ENCODE measurements around the gene EPOP. TPM values are rescaled to one million over a fixed set of nuclear protein-coding genes. Genes with fewer than 3 reads are reported as not detected.
A peak's percentile ranks its signal among the peaks of the same experiment; 100 is the strongest.

Gene EPOP
- total and polyA plus RNA-seq, 2 experiments from 2014 or later: 2.0 to 13.4 TPM

DNA sequence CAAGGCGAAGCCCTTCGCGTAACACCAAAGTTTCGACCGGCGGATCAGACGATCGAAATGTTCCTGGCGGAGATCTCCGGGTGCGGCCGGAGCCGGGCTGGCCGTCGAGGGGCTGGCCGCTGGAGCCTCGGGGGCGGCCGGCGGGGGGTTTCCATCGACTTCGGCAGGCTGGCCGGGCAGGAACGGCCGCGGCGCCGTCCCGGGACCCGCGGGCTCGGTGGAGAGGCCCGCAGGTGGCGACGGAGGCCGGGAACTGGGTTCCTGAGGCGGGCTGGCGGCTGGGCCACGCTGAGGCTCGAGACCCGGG lies 1.1 kb downstream of the EPOP start:
- TF ChIP-seq, protein P1, sequence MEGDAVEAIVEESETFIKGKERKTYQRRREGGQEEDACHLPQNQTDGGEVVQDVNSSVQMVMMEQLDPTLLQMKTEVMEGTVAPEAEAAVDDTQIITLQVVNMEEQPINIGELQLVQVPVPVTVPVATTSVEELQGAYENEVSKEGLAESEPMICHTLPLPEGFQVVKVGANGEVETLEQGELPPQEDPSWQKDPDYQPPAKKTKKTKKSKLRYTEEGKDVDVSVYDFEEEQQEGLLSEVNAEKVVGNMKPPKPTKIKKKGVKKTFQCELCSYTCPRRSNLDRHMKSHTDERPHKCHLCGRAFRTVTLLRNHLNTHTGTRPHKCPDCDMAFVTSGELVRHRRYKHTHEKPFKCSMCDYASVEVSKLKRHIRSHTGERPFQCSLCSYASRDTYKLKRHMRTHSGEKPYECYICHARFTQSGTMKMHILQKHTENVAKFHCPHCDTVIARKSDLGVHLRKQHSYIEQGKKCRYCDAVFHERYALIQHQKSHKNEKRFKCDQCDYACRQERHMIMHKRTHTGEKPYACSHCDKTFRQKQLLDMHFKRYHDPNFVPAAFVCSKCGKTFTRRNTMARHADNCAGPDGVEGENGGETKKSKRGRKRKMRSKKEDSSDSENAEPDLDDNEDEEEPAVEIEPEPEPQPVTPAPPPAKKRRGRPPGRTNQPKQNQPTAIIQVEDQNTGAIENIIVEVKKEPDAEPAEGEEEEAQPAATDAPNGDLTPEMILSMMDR (IDR thresholded peaks at IDR 0.05; ENCODE audit: low read depth, low read length): no peak
- H3K4me3 ChIP-seq: peak overlapping the region; percentile 54
- H3K9me3 ChIP-seq (ENCODE audit: low read depth): no peaks in the 10 kb centered on the region
- DNase-seq (ENCODE audit: low read depth in 1 of 2, low spot score in 1 of 2): peak; percentile 25 to 51
- no peak overlapping the region for H3K27ac ChIP-seq
- H3K36me3 ChIP-seq: no peaks in the 10 kb centered on the region
- H3K4me1 ChIP-seq (ENCODE audit: low read depth): peaks cover 11% of the 10 kb centered on the region
- peaks cover 59% of the 10 kb centered on the region for H3K27me3 ChIP-seq

DNA sequence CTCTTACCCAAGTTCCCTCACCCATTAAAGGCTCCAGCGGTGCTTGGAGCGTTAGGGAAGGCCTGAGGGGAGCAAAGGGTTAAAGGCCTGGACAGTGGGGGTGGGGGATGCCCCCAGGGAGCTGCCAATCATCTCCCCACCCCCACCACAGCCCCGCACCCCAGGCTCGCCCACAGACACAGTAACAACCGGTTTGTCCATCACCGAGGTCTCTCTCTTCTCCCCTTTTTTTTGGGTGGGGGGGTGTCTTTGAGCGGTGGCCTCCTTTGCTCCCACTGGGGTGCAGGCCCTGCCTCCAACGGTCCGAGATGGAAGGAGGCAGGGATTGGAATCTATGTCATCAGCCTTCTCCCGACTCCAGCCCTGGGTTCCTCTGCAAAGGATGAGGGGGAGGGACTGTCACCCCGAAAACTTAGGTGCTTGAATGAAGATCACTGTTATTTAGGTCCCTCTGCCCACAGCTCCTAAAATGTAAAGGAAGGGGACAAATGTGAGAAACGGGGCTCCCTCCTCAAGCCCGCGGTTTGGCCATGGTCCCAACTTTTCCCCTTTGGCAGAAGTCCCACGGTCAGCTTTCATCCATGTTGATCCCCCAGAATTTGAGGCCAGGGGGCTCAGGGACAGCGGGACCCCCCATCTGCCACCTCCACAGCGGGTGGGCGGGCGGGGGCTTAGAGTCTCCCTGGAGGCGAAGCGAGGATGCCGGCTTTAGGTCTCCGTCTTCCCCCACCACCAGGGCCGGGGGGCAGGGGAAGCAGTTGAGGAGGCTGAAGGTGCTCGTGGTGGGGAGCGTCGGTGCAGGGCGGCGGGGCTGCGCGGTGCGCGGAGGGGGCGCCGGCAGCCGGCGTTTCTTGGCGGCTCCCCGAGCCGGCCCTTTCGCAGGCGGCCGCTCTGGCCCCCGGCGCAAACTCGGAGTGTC lies 1.7 kb downstream of the EPOP start:
- TF ChIP-seq, protein P1 (IDR thresholded peaks at IDR 0.05; ENCODE audit: low read depth, low read length): no peak
- H3K9me3 ChIP-seq (ENCODE audit: low read depth): no peaks in the 10 kb centered on the region
- peak overlapping the region; percentile 54 for H3K4me3 ChIP-seq
- DNase-seq (ENCODE audit: low read depth in 1 of 2, low spot score in 1 of 2): no peak
- H3K27ac ChIP-seq: no peak overlapping the region
- no peaks in the 10 kb centered on the region for H3K36me3 ChIP-seq
- H3K4me1 ChIP-seq (ENCODE audit: low read depth): peaks cover 11% of the 10 kb centered on the region
- peaks cover 65% of the 10 kb centered on the region for H3K27me3 ChIP-seq

DNA sequence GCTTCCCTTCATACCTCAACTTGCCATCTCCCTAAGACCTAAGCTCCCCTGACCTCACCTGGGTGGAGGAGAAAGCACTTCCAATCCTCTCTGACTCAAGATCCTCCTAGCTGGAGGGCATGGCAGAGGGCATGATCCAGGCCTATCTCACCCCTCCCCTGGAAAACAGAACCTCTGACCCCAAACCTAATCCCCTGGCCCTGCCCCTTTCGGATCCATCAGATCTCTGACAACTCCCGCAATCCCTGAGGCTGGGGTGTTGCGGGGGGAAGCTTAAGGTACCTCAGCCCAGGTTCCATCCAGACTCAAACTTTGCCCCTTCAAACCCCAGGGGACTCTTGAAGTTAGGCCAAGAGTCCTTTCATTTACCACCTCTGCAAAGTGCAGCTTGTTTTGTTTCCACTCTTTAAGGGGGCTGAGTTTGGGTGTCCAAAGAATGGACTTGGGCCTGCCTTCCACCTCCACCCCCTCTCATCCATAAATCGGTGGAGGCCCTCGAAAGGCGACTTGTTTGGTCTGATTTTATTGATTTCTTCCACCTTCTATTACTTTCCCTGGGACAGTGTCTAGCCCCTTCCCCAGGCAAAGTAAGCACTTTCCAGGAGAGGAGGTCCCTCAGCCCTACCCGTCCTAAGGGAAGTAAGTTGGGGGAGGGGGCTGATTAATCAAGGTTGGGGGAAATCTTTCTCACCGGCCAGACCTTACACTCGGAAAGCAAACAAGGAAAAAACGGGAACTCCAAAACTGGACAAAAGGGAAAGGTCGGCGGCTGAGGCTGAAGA lies 2.6 kb downstream of the EPOP start:
- H3K9me3 ChIP-seq (ENCODE audit: low read depth): no peaks in the 10 kb centered on the region
- H3K27ac ChIP-seq: no peak overlapping the region
- no peaks in the 10 kb centered on the region for H3K36me3 ChIP-seq
- H3K4me1 ChIP-seq (ENCODE audit: low read depth): peaks cover 11% of the 10 kb centered on the region
- DNase-seq (ENCODE audit: low read depth in 1 of 2, low spot score in 1 of 2): peak in 1 of 2 donors; percentile 28
- H3K4me3 ChIP-seq: peak overlapping the region; percentile 54
- peaks cover 69% of the 10 kb centered on the region for H3K27me3 ChIP-seq
- TF ChIP-seq, protein P1 (IDR thresholded peaks at IDR 0.05; ENCODE audit: low read depth, low read length): no peak

DNA sequence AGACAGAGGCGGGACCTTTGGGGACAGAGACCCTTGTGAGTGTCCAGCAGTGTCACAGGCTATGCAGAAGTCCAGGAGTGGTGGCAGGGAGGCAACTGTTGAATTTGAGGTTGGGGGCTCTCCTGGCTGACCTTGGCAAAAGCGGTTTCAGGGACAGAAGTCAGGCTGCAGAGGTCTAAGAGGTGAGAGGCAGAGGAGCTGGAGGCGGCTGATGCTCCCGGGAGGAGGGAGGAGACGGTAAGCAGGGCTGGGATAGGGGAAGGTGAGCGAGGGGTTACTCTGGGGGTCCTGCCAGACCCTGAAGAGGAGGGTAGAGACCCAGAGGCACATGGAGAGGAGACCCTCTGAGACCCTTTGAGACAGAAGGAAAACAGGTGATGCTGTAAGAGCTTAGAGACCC lies 5.2 kb downstream of the EPOP start:
- no peak for DNase-seq (ENCODE audit: low read depth in 1 of 2, low spot score in 1 of 2)
- Histone ChIP-seq H3K27ac (no peak overlapping the region), H3K36me3 (no peaks in the 10 kb centered on the region), H3K9me3 (ENCODE audit: low read depth) (no peaks in the 10 kb centered on the region), H3K4me1 (ENCODE audit: low read depth) (peaks cover 11% of the 10 kb centered on the region), H3K27me3 (peaks cover 69% of the 10 kb centered on the region), H3K4me3 (no peak overlapping the region)
- TF ChIP-seq, protein P1 (IDR thresholded peaks at IDR 0.05; ENCODE audit: low read depth, low read length): no peak

DNA sequence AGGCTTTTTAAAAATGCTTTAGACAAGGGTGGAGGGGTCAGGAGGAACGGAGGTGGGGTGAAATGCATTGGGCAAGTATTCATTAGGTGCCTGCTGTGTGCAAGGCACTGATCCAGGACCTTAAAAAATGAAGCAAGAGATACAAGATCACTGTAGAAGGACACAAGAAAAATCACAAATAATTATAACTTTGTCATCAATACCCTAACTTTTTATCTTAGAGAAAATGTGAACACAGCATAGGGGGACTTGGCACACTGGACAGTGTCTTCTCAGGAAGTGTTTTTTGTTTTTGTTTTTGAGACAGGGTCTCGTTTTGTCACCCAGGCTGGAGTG lies 7.0 kb downstream of the EPOP start:
- Histone ChIP-seq H3K4me1 (ENCODE audit: low read depth) (peaks cover 5% of the 10 kb centered on the region), H3K27ac (no peak overlapping the region), H3K4me3 (no peak overlapping the region), H3K36me3 (no peaks in the 10 kb centered on the region), H3K9me3 (ENCODE audit: low read depth) (no peaks in the 10 kb centered on the region), H3K27me3 (peaks cover 52% of the 10 kb centered on the region)
- DNase-seq (ENCODE audit: low read depth in 1 of 2, low spot score in 1 of 2): no peak
- TF ChIP-seq, protein P1 (IDR thresholded peaks at IDR 0.05; ENCODE audit: low read depth, low read length): no peak

All from cardiac muscle cell (in vitro differentiated cells and primary cell).